Brain microvascular endothelial cell (primary cell): Measurements from ENCODE around the gene RCOR2.

Source experiments
- DNase-seq: peaks from one replicate; pipeline ENCODE4 v3.0.0-alpha.2; 2020
- H3K27ac ChIP-seq: fragments of 250-450 bp; sonication (Bioruptor Pico); 2 replicates; pipeline ENCODE4 v1.5.1; 2020; ENCODE audit warnings: mild to moderate bottlenecking, moderate library complexity
- H3K27me3 ChIP-seq: fragments of 250-450 bp; sonication (Bioruptor Pico); replicated peaks from 2 replicates; pipeline ENCODE4 v1.5.1; 2020; ENCODE audit warnings: mild to moderate bottlenecking
- H3K36me3 ChIP-seq: fragments of 250-450 bp; sonication (Bioruptor Pico); replicated peaks from 2 replicates; pipeline ENCODE4 v1.5.1; 2020; ENCODE audit warnings: mild to moderate bottlenecking
- H3K4me3 ChIP-seq: 2 replicates; pipeline ENCODE4 v1.5.1; 2011; ENCODE audit warnings: low read depth, mild to moderate bottlenecking, control low read depth, low read length, moderate library complexity
- in situ Hi-C: cut with HindIII; loops from 2 replicates; pipeline ENCODE4 v1.10.0; 2017; ENCODE audit warnings: low sequenced_read_pairs, low pct_ligation_motif_present
- TF ChIP-seq, protein P1 (sequence below): IDR thresholded peaks from 2 replicates; pipeline ENCODE4 v1.5.1; 2011; ENCODE audit warnings: low read depth, mild to moderate bottlenecking, moderate library complexity, low read length, control low read depth, inconsistent platforms; ENCODE audit errors: missing control alignments

RCOR2 gene

DNA sequence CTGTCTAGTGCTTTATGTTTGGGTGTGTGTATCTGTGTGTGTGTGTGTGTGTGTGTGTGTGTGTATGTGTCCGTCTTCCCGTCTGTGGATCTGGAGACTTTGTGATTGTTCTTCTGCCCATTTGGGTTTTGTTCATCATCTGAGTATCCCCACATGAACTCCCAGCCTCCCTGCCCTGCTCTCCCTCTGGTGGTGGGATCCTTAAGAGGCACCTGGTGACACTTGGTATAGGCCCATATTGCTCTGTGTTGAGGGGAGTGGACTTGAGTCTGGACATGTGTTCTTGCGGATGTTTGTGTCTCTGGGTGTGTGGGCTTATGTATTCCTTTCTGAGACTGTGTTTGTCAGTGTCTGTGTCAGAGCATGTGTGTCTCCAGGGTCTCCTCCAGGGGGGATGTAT, 15.3 kb downstream of the RCOR2 start:
- Histone ChIP-seq H3K36me3 (peaks cover 81% of the 10 kb centered on the region), H3K27me3 (no peaks in the 10 kb centered on the region), H3K4me3 (no peak overlapping the region), H3K27ac (no peak overlapping the region)
- TF ChIP-seq, protein P1, sequence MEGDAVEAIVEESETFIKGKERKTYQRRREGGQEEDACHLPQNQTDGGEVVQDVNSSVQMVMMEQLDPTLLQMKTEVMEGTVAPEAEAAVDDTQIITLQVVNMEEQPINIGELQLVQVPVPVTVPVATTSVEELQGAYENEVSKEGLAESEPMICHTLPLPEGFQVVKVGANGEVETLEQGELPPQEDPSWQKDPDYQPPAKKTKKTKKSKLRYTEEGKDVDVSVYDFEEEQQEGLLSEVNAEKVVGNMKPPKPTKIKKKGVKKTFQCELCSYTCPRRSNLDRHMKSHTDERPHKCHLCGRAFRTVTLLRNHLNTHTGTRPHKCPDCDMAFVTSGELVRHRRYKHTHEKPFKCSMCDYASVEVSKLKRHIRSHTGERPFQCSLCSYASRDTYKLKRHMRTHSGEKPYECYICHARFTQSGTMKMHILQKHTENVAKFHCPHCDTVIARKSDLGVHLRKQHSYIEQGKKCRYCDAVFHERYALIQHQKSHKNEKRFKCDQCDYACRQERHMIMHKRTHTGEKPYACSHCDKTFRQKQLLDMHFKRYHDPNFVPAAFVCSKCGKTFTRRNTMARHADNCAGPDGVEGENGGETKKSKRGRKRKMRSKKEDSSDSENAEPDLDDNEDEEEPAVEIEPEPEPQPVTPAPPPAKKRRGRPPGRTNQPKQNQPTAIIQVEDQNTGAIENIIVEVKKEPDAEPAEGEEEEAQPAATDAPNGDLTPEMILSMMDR = peak; percentile 71
- DNase-seq = no peak
- in situ Hi-C loops = no loop called here

- TF ChIP-seq, protein P1 = no peak
- Histone ChIP-seq H3K36me3 (peaks cover 55% of the 10 kb centered on the region), H3K27me3 (no peaks in the 10 kb centered on the region), H3K4me3 (no peak overlapping the region), H3K27ac (no peak overlapping the region)
- DNase-seq = no peak
- in situ Hi-C loops = no loop called here
These were observed 19.4 kb downstream of the RCOR2 start for GRCh38 chr11:63897459-63898146.

DNA sequence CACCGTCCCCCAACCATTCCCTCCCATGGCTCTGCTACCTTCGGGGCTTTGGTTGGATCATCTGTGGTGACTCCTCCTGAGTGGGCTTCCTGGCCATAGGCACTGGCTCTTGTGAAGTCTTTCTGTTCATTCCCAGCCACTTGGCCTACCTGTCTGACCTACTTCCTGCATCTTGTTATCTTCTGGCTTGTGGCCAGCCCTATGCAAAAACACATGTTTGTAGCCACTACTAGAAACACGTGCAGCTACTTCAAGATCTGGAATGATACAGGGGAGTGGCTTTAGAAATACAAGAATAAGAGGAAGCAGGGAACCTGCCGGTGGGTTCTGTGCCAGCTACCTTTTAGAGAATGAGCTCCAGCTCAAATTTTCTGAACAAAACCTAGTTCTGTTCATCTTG, 20.9 kb downstream of the RCOR2 start:
- H3K4me3 ChIP-seq = no peak overlapping the region
- peaks cover 43% of the 10 kb centered on the region for H3K36me3 ChIP-seq
- TF ChIP-seq, protein P1 = no peak
- no peak overlapping the region for H3K27ac ChIP-seq
- in situ Hi-C loops = no loop called here
- H3K27me3 ChIP-seq = no peaks in the 10 kb centered on the region
- no peak for DNase-seq

GRCh38 chr11:63893355-63893754, 23.6 kb downstream of the RCOR2 start:
- Histone ChIP-seq H3K4me3 (no peak overlapping the region), H3K27me3 (no peaks in the 10 kb centered on the region), H3K27ac (no peak overlapping the region), H3K36me3 (peaks cover 21% of the 10 kb centered on the region)
- TF ChIP-seq, protein P1 = no peak
- in situ Hi-C loops = no loop called here
- no peak for DNase-seq

GRCh38 chr11:63892228-63892627, 24.7 kb downstream of the RCOR2 start:
- H3K27ac ChIP-seq = no peak overlapping the region
- peak; percentile 28 for DNase-seq

GRCh38 chr11:63890368-63890767, 26.6 kb downstream of the RCOR2 start:
- Histone ChIP-seq H3K4me3 (no peak overlapping the region), H3K36me3 (no peaks in the 10 kb centered on the region), H3K27ac (no peak overlapping the region), H3K27me3 (no peaks in the 10 kb centered on the region)
- no peak for DNase-seq
- TF ChIP-seq, protein P1 = no peak
- in situ Hi-C loops = no loop called here

More at GRCh38 chr11:63892228-63892627, 24.7 kb downstream of the RCOR2 start:
- TF ChIP-seq, protein P1 = no peak
- in situ Hi-C loops = no loop called here
- Histone ChIP-seq H3K36me3 (peaks cover 10% of the 10 kb centered on the region), H3K27me3 (no peaks in the 10 kb centered on the region), H3K4me3 (no peak overlapping the region)
